Heart left ventricle (tissue), 16 donors: ENCODE data around the gene MAPK8. TPM values are rescaled to one million over a fixed set of nuclear protein-coding genes. Genes with fewer than 3 reads are reported as not detected.

Experiments
- ATAC-seq, 4 donors: fragments of 200-7000 bp; cut with Tn5 transposase; one replicate each; pipeline ENCODE4 v1.9.1; 2020 to 2022; ENCODE audit warnings: moderate library complexity in 4 of 4, mild to moderate bottlenecking in 3 of 4, moderate number of reproducible peaks in 1 of 4
- DNase-seq, 5 donors: peaks; one replicate each; pipeline ENCODE4 v3.0.0-alpha.2; 2020
- H3K27ac ChIP-seq, 12 donors: fragments of 200-600 bp; sonication (generic) in 4 of 12; one replicate each; pipeline versions ENCODE4 v1.5.0 to v1.8.0; 2016 to 2022; ENCODE audit warnings: mild to moderate bottlenecking in 2 of 12
- H3K27me3 ChIP-seq, 9 donors: fragments of 200-600 bp; sonication (generic) in 2 of 9; one replicate each; pipeline versions ENCODE4 v1.5.1 to v1.8.0; 2016 to 2022; ENCODE audit warnings: mild to moderate bottlenecking in 3 of 9
- H3K36me3 ChIP-seq, 9 donors: fragments of 200-600 bp; sonication (generic) in 2 of 9; one replicate each; pipeline versions ENCODE4 v1.5.0 to v1.8.0; 2018 to 2022; ENCODE audit warnings: mild to moderate bottlenecking in 2 of 9
- H3K4me1 ChIP-seq, 12 donors: fragments of 200-600 bp; sonication (generic) in 4 of 12; one replicate each; pipeline versions ENCODE4 v1.5.0 to v1.8.0; 2016 to 2022; ENCODE audit warnings: mild to moderate bottlenecking in 3 of 12
- H3K4me3 ChIP-seq, 12 donors: fragments of 200-600 bp; sonication (generic) in 4 of 12; one replicate each; pipeline versions ENCODE4 v1.5.0 to v1.8.0; 2017 to 2022; ENCODE audit warnings: mild to moderate bottlenecking in 9 of 12, moderate library complexity in 4 of 12
- H3K9me3 ChIP-seq, 12 donors: fragments of 200-600 bp; sonication (generic) in 4 of 12; one replicate each; pipeline versions ENCODE4 v1.5.0 to v1.8.0; 2016 to 2022; ENCODE audit warnings: mild to moderate bottlenecking in 1 of 12
- CTCF ChIP-seq, 12 donors: fragments of 200-600 bp; sonication (generic) in 4 of 12; IDR thresholded peaks; one replicate each; pipeline versions ENCODE4 v1.5.0 to v1.8.0; 2018 to 2022; ENCODE audit warnings: antibody characterized with exemption in 12 of 12, mild to moderate bottlenecking in 5 of 12
- POLR2A ChIP-seq, 2 donors: fragments of 450-650 bp; IDR thresholded peaks; one replicate each; pipeline ENCODE4 v1.6.1; 2017; ENCODE audit warnings: antibody characterized with exemption in 2 of 2, mild to moderate bottlenecking in 2 of 2, moderate library complexity in 2 of 2
- WGBS, 4 donors: extraction: QIAGEN DNeasy Blood & Tissue Kit in 2 of 4; methylation state at CpG; one replicate each; pipeline versions ENCODE4 v1.1.5 to v1.1.7; 2013 to 2018; 5-methylcytosine and 5-hydroxymethylcytosine counted together
- intact Hi-C, 10 donors: fragments of 100-400 bp; cut with DNase I; formaldehyde crosslinking; loops; one replicate each; pipeline versions ENCODE4 v1.11.1 to v1.14.2; 2022
- polyA plus RNA-seq, 2 donors: library from polyadenylated mRNA; stranded (reverse); fragments of 200-250 nt; gene quantifications; one replicate each; pipeline ENCODE4 v1.2.3, GENCODE V29; 2013
- total RNA-seq, 9 donors: library from RNA; depleted of rRNA in 2 of 9; stranded (reverse); fragments of >200 nt in 2 of 9; fragmentation: NEBNext Ultra II Directional in 3 of 9; extraction: Animal tissue kit (Norgen Biotek cat#: 25700) in 3 of 9; gene quantifications; one replicate each; pipeline versions ENCODE4 v1.1.0 to v1.2.4, GENCODE V29; 2016 to 2023
- donor health status: ischemic (EF 13 %, LVEDD 7.1; RV severe dilation, severe dysfunction).
- donor health status: healthy with polysubstance abuse.
- donor health status: DM: no; HTN: yes; CAD: no.
- donor health status: DM: no; HTN: no; CAD: no.
- donor health status: ischemic (EF 25% LVEDD 6.9; RV normal size, moderate dysfunction).
- donor health status: ischemic (EF 25% LVEDD 5.7; RV mildly dilated, moderate dysfunction).
- donor health status: healthy.
- donor health status: DM: yes; HTN: yes; CAD: no.
- donor health status: ischemic (EF 35%, LVEDD 5.7; RV mildly dilated, moderate dysfunction).
- donor health status: nonischemic (EF 11% LVEDD 7.7; RV severe dilation, severe dysfunction).
- donor health status: DM: yes; HTN: yes; CAD: no.
- donor health status: PGD.
- donor health status: ischemic (EF 29% LVEDD 5.4; RV normal size, mild dysfunction).
- donor health status: nonischemic (EF 23%, LVEDD 6.1; RV moderate dilation, normal function).

The MAPK8 gene
- total and polyA plus RNA-seq, 11 donors, result 4.2 to 36.8 (median 31.0) TPM

- Histone ChIP-seq H3K9me3 (no peaks in the 10 kb centered on the region), H3K36me3 (no peaks in the 10 kb centered on the region), H3K27me3 (peaks cover 0 to 2% (median 0%) of the 10 kb centered on the region in 9 donors), H3K4me3 (no peak overlapping the region), H3K4me1 (peaks cover 0 to 36% (median 13%) of the 10 kb centered on the region in 12 donors), H3K27ac (no peak overlapping the region)
- intact Hi-C loops, result no loop called here
- WGBS, 4 donors, result 87 to 93% (median 89%) methylated on average over 11 to 12 of the region's 12 CpGs
- DNase-seq, result peak in 1 of 5 donors; percentile 12
- ATAC-seq, result no peak
- TF ChIP-seq CTCF (IDR thresholded peaks at IDR 0.05) (no peak), POLR2A (IDR thresholded peaks at IDR 0.05) (no peak)
Observed at GRCh38 chr10:48461623-48462481, 155.4 kb downstream of the MAPK8 start.

DNA sequence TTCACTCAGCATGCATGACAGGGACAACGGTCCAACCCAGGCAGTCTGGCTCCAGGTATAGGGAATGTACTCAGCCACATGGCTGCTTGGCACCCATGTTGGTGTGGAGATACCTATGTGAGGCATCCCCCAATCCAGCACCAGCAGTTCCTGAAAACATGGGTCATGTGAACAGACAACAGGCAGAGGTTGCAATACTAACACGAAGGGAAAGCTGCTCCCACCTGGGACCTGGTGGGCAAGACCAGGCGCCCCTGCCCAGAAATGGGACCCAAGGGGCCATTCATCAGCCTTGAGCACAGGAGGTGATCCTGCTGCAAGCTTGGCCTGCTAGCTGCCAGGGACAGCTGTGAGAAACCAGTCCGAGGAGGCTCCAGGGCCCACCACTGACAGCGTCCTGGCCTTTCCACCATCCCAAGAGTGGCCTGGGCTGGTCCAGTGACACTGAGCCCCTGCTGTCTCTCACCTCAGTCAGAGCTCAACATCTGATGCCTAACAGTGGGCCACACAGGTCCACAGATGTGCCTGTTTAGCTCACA is 156.1 kb downstream of the MAPK8 start:
- 88 to 92% (median 90%) methylated on average over 2 to 5 of the region's 5 CpGs for WGBS, 4 donors
- intact Hi-C loops, result no loop called here
- no peak for ATAC-seq

GRCh38 chr10:48463318-48464003 is 157.0 kb downstream of the MAPK8 start:
- H3K27ac ChIP-seq, result no peak overlapping the region

More for the DNA sequence above, 156.1 kb downstream of the MAPK8 start:
- Histone ChIP-seq H3K9me3 (no peaks in the 10 kb centered on the region), H3K4me3 (no peak overlapping the region), H3K27me3 (peaks cover 0 to 5% (median 0%) of the 10 kb centered on the region in 9 donors), H3K36me3 (no peaks in the 10 kb centered on the region), H3K27ac (no peak overlapping the region), H3K4me1 (peaks cover 0 to 34% (median 12%) of the 10 kb centered on the region in 12 donors)
- DNase-seq, result peak in 1 of 5 donors; percentile 12
- no peak for TF ChIP-seq POLR2A (IDR thresholded peaks at IDR 0.05)
- TF ChIP-seq CTCF (IDR thresholded peaks at IDR 0.05), result no peak

More at GRCh38 chr10:48463318-48464003, 157.0 kb downstream of the MAPK8 start:
- H3K4me3 ChIP-seq, result no peak overlapping the region
- H3K36me3 ChIP-seq, result no peaks in the 10 kb centered on the region
- peak in 2 of 5 donors; percentile 18 to 49 for DNase-seq
- WGBS, 4 donors, result 35 to 71% (median 64%) methylated on average over 4 to 8 of the region's 8 CpGs
- H3K9me3 ChIP-seq, result no peaks in the 10 kb centered on the region
- H3K4me1 ChIP-seq, result peaks cover 0 to 34% (median 12%) of the 10 kb centered on the region in 12 donors
- intact Hi-C loops, result no loop called here
- peaks cover 0 to 5% (median 0%) of the 10 kb centered on the region in 9 donors for H3K27me3 ChIP-seq
- no peak for TF ChIP-seq CTCF (IDR thresholded peaks at IDR 0.05)
- TF ChIP-seq POLR2A (IDR thresholded peaks at IDR 0.05), result no peak
- ATAC-seq, result peak in 3 of 4 donors; percentile 6 to 50 (median 26)
